HCT116 (cell line): ENCODE measurements around the gene C11orf54. TPM values are rescaled to one million over a fixed set of nuclear protein-coding genes. Genes with fewer than 3 reads are reported as not detected.

Source experiments
- ATAC-seq: fragments of 200-7000 bp; cut with Tn5 transposase; 2 replicates; pipeline ENCODE4 v1.9.1; 2020; ENCODE audit warnings: mild to moderate bottlenecking, moderate library complexity
- BruUV-seq: library from RNA; stranded (reverse); fragments of 400-500 nt; replicated peaks from 2 replicates; lab custom pipeline; 2021; lab: Mats Ljungman, UMichigan
- CTCF ChIA-PET: fragments of 300-600 bp; sonication (Branson Sonifier 250); formaldehyde crosslinking; loops from one replicate; lab custom pipeline; 2021; ENCODE audit warnings: antibody characterized with exemption; lab: Charles Lee
- POLR2A ChIA-PET: fragments of 300-600, 350-600 bp; sonication (Branson Sonifier 250); formaldehyde crosslinking; loops from one replicate; lab custom pipeline; 2021; ENCODE audit warnings: antibody characterized with exemption; lab: Charles Lee
- RAD21 ChIA-PET, 2 experiments: fragments of 300-600 bp; sonication (Branson Sonifier 250); formaldehyde crosslinking; loops; one replicate each; lab custom pipeline; 2023; ENCODE audit warnings: low total read pairs in 2 of 2; ENCODE audit not compliant: uncharacterized antibody in 2 of 2, unreplicated experiment in 2 of 2, low non-redundant PET in 1 of 2; lab: Charles Lee
- DNase-seq: peaks from one replicate; pipeline ENCODE4 v3.0.0-alpha.2; 2010; ENCODE audit warnings: low read depth, low spot score
- H2AFZ ChIP-seq: fragments of 200-600 bp; shearing (Covaris generic), sonication (generic); 2 replicates; pipeline ENCODE4 v1.6.1; 2017; ENCODE audit warnings: low read depth, mixed run types, mixed read lengths, antibody characterized with exemption, low read length; ENCODE audit not compliant: poor library complexity, severe bottlenecking
- H3K27ac ChIP-seq: 2 replicates; pipeline ENCODE4 v1.5.1; 2012; ENCODE audit warnings: low read depth, low read length
- H3K27me3 ChIP-seq: fragments of 200-600 bp; sonication (generic); 2 replicates; pipeline ENCODE4 v1.6.1; 2016; ENCODE audit warnings: mixed run types, low read length, mixed read lengths; ENCODE audit not compliant: insufficient read depth
- H3K36me3 ChIP-seq, 2 experiments: fragments of 200-500 bp in 1 of 2; fragments of 200-600 bp in 1 of 2; sonication (Bioruptor generic) in 1 of 2; sonication (generic) in 1 of 2; 2 replicates each; pipeline versions ENCODE4 v1.5.1 to v1.6.1; 2014 to 2016; ENCODE audit warnings: low read length in 2 of 2, inconsistent platforms in 1 of 2, mixed read lengths in 1 of 2, mixed run types in 1 of 2; ENCODE audit not compliant: insufficient read depth in 2 of 2, control insufficient read depth in 1 of 2
- H3K4me1 ChIP-seq, 2 experiments: fragments of 200-600 bp in 1 of 2; sonication (generic) in 1 of 2; 2 replicates each; pipeline versions ENCODE4 v1.5.1 to v1.6.1; 2012 to 2017; ENCODE audit warnings: low read length in 2 of 2, inconsistent platforms in 1 of 2, mild to moderate bottlenecking in 1 of 2, mixed read lengths in 1 of 2, mixed run types in 1 of 2, moderate library complexity in 1 of 2; ENCODE audit not compliant: insufficient read depth in 2 of 2, control insufficient read depth in 1 of 2
- H3K4me2 ChIP-seq: fragments of 200-600 bp; sonication (generic); 2 replicates; pipeline ENCODE4 v1.6.1; 2017; ENCODE audit warnings: mixed run types, low read length, mixed read lengths
- H3K4me3 ChIP-seq, 2 experiments: fragments of 200-600 bp in 1 of 2; sonication (generic) in 1 of 2; replicated peaks in 1 of 2; 2 replicates each; pipeline ENCODE4 v1.5.1; 2011 to 2016; ENCODE audit warnings: low read length in 2 of 2, control low read depth in 1 of 2, low read depth in 1 of 2, mild to moderate bottlenecking in 1 of 2, mixed read lengths in 1 of 2, mixed run types in 1 of 2
- H3K79me2 ChIP-seq: fragments of 200-600 bp; sonication (generic); 2 replicates; pipeline ENCODE4 v1.6.1; 2017; ENCODE audit warnings: mild to moderate bottlenecking, mixed run types, low read length, moderate library complexity, mixed read lengths; ENCODE audit not compliant: insufficient read depth
- H3K9ac ChIP-seq: fragments of 200-600 bp; sonication (generic); 2 replicates; pipeline ENCODE4 v1.6.1; 2016; ENCODE audit warnings: low read length, mixed read lengths
- H3K9me2 ChIP-seq: fragments of 200-600 bp; sonication (generic), shearing (Covaris generic); 2 replicates; pipeline ENCODE4 v1.6.1; 2017; ENCODE audit warnings: mixed run types, mild to moderate bottlenecking, moderate library complexity; ENCODE audit not compliant: insufficient read depth
- H3K9me3 ChIP-seq, 2 experiments: fragments of 200-500 bp in 1 of 2; fragments of 200-600 bp in 1 of 2; sonication (Bioruptor generic) in 1 of 2; sonication (generic) in 1 of 2; 2 replicates each; pipeline ENCODE4 v1.6.1; 2014 to 2017; ENCODE audit warnings: low read length in 2 of 2, mixed read lengths in 2 of 2, inconsistent platforms in 1 of 2, low read depth in 1 of 2, mild to moderate bottlenecking in 1 of 2, mixed run types in 1 of 2, moderate library complexity in 1 of 2; ENCODE audit not compliant: control insufficient read depth in 1 of 2, insufficient read depth in 1 of 2
- H4K20me1 ChIP-seq: fragments of 200-600 bp; sonication (generic), shearing (Covaris generic); 2 replicates; pipeline ENCODE4 v1.6.1; 2017; ENCODE audit warnings: mixed run types, mild to moderate bottlenecking, moderate library complexity; ENCODE audit not compliant: insufficient read depth
- CBX3 ChIP-seq: IDR thresholded peaks from 2 replicates; pipeline ENCODE4 v1.6.1; 2012; ENCODE audit warnings: low read depth
- EGR1 ChIP-seq: IDR thresholded peaks from 2 replicates; pipeline ENCODE4 v1.6.1; 2012; ENCODE audit warnings: low read depth
- ELF1 ChIP-seq: IDR thresholded peaks from 2 replicates; pipeline ENCODE4 v1.6.1; 2012; ENCODE audit warnings: low read depth, borderline replicate concordance
- JUND ChIP-seq: IDR thresholded peaks from 2 replicates; pipeline ENCODE4 v1.6.1; 2012
- POLR2A ChIP-seq: IDR thresholded peaks from 2 replicates; pipeline ENCODE4 v1.7.0; 2011; ENCODE audit warnings: borderline replicate concordance; ENCODE audit not compliant: insufficient read depth, insufficient read length; ENCODE audit errors: extremely low read depth
- POLR2AphosphoS5 ChIP-seq: IDR thresholded peaks from 2 replicates; pipeline ENCODE4 v1.6.1; 2011; ENCODE audit warnings: mild to moderate bottlenecking, low read depth, low read length, moderate library complexity
- RAD21 ChIP-seq: IDR thresholded peaks from 2 replicates; pipeline ENCODE4 v1.6.1; 2012; ENCODE audit warnings: low read depth, mild to moderate bottlenecking
- SP1 ChIP-seq: IDR thresholded peaks from 2 replicates; pipeline ENCODE4 v1.6.1; 2012; ENCODE audit warnings: low read depth
- SRF ChIP-seq: IDR thresholded peaks from 2 replicates; pipeline ENCODE4 v1.6.1; 2012; ENCODE audit warnings: low read depth
- intact Hi-C: fragments of 100-400 bp; cut with micrococcal nuclease; formaldehyde crosslinking; loops from 2 replicates; pipeline ENCODE4 v1.10.0; 2022
- total RNA-seq: library from RNA; stranded (reverse); gene quantifications from one replicate; pipeline ENCODE4 v1.2.1, GENCODE V29; 2021; ENCODE audit not compliant: unreplicated experiment
- TF ChIP-seq, protein P1 (sequence below), 3 experiments: fragments of 200-600 bp in 1 of 3; sonication (generic) in 1 of 3; IDR thresholded peaks in 2 of 3; conservative IDR thresholded peaks in 1 of 3; 2 replicates each; pipeline ENCODE4 v1.5.1; 2012 to 2017; ENCODE audit warnings: low read depth in 2 of 3, low read length in 2 of 3, antibody characterized with exemption in 1 of 3, borderline replicate concordance in 1 of 3, control low read depth in 1 of 3, mild to moderate bottlenecking in 1 of 3, mixed read lengths in 1 of 3, mixed run types in 1 of 3, moderate library complexity in 1 of 3; ENCODE audit not compliant: insufficient read depth in 1 of 3

C11orf54 gene
- total RNA-seq, 1 experiment from 2014 or later, result 26.1 TPM

- no peak overlapping the region for H3K27ac ChIP-seq
- RAD21 ChIA-PET, result no interaction called here
- TF ChIP-seq, protein P1, sequence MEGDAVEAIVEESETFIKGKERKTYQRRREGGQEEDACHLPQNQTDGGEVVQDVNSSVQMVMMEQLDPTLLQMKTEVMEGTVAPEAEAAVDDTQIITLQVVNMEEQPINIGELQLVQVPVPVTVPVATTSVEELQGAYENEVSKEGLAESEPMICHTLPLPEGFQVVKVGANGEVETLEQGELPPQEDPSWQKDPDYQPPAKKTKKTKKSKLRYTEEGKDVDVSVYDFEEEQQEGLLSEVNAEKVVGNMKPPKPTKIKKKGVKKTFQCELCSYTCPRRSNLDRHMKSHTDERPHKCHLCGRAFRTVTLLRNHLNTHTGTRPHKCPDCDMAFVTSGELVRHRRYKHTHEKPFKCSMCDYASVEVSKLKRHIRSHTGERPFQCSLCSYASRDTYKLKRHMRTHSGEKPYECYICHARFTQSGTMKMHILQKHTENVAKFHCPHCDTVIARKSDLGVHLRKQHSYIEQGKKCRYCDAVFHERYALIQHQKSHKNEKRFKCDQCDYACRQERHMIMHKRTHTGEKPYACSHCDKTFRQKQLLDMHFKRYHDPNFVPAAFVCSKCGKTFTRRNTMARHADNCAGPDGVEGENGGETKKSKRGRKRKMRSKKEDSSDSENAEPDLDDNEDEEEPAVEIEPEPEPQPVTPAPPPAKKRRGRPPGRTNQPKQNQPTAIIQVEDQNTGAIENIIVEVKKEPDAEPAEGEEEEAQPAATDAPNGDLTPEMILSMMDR (IDR thresholded peaks at IDR 0.05 in 2 of 3, conservative IDR thresholded peaks at IDR 0.05 in 1 of 3; ENCODE audit: borderline replicate concordance in 1 of 3, insufficient read depth in 1 of 3, low read depth in 2 of 3, low read length in 2 of 3), result peak; percentile 14 to 66 (median 65); a peak in 4 of 6 replicates
- 0 out of 2 replicates have a peak, but pooled peaks have one; percentile 44 for TF ChIP-seq SRF
- no peak for TF ChIP-seq POLR2AphosphoS5
- no peak for TF ChIP-seq CBX3
- no peak for TF ChIP-seq SP1
- TF ChIP-seq POLR2A, result no peak
- TF ChIP-seq, all 23 proteins: peak for 2
- H3K9me3 ChIP-seq, result no peaks in the 10 kb centered on the region
- no peak overlapping the region for H2AFZ ChIP-seq
- DNase-seq (peak; percentile 18), ATAC-seq (peak; percentile 87)
- H3K4me3 ChIP-seq, result no peak overlapping the region
- BruUV-seq, result no TSS peak
- ChIA-PET POLR2A (no interaction called here), CTCF (no interaction called here)
- no peaks in the 10 kb centered on the region for H3K27me3 ChIP-seq
- intact Hi-C loops, result no loop called here
- H3K4me2 ChIP-seq, result no peak overlapping the region
- H3K9me2 ChIP-seq, result no peaks in the 10 kb centered on the region
- no peaks in the 10 kb centered on the region for H3K4me1 ChIP-seq
- no peaks in the 10 kb centered on the region for H3K36me3 ChIP-seq
- H3K79me2 ChIP-seq, result no peaks in the 10 kb centered on the region
- no peak overlapping the region for H3K9ac ChIP-seq
- no peaks in the 10 kb centered on the region for H4K20me1 ChIP-seq
Observed at GRCh38 chr11:93775289-93775688, 33.8 kb downstream of the C11orf54 start.

DNA sequence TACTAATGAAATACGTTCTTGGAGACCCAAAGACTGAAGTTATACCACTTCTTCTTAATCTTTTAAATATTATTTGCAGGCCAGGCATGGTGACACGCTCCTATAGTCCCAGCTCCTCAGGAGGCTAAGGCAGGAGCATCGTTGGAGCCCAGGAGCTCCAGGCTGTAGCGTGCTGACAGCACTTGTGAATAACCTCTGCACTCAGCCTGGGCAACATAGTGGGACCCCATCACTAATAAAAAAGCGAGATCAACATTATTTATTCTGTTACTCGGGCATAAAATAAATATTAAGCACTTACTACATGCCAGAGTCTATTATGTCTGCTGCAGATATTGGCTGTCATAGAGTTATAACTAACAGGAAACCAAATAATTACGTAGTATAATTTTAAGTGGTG is 41.9 kb downstream of the C11orf54 start:
- no peak overlapping the region for H2AFZ ChIP-seq
- no TSS peak for BruUV-seq
- CTCF ChIA-PET, result interaction anchor here (1.1 kb wide), 1 partner anchor 112 kb away, joined by 4 read pairs; no protein-coding TSS in a partner anchor

More for the DNA sequence above, 41.9 kb downstream of the C11orf54 start:
- Histone ChIP-seq H3K79me2 (peaks cover 43% of the 10 kb centered on the region), H3K9me2 (no peaks in the 10 kb centered on the region), H3K9me3 (no peaks in the 10 kb centered on the region), H3K4me3 (peak overlapping the region; percentile 75 to 93), H4K20me1 (peaks cover 15% of the 10 kb centered on the region; the same call in 1 of the 2 replicates), H3K9ac (peak overlapping the region; percentile 98), H3K27ac (peak overlapping the region; percentile 87; the same call in 1 of the 2 replicates), H3K4me2 (peak overlapping the region; percentile 77), H3K27me3 (no peaks in the 10 kb centered on the region), H3K4me1 (peaks cover 9 to 12% of the 10 kb centered on the region in 2 experiments; a peak in 3 of 4 replicates), H3K36me3 (peaks cover 0 to 5% of the 10 kb centered on the region in 2 experiments; a peak in 2 of 4 replicates)
- DNase-seq, result no peak
- RAD21 ChIA-PET, result no interaction called here
- intact Hi-C loops, result no loop called here
- POLR2A ChIA-PET, result interaction anchor here (1.2 to 2.3 kb wide), 3 partner anchors 42 to 53 kb away, joined by 4 to 39 read pairs (median 7); partner anchors contain the start of genes C11orf54 and TAF1D
- no peak for TF ChIP-seq JUND
- TF ChIP-seq RAD21, result no peak
- no peak for TF ChIP-seq EGR1
- TF ChIP-seq, protein P1 (IDR thresholded peaks at IDR 0.05 in 2 of 3, conservative IDR thresholded peaks at IDR 0.05 in 1 of 3; ENCODE audit: borderline replicate concordance in 1 of 3, insufficient read depth in 1 of 3, low read depth in 2 of 3, low read length in 2 of 3), result no peak
- TF ChIP-seq ELF1, result no peak
- ATAC-seq, result no peak
